Measurements from ENCODE around the gene CDC42EP3.

Gene CDC42EP3

GRCh38 chr2:37683241-37683640 lies 11.8 kb upstream of the CDC42EP3 start:
- DNase-seq = no peak

GRCh38 chr2:37682473-37682872 lies 11.0 kb upstream of the CDC42EP3 start:
- DNase-seq = no peak

GRCh38 chr2:37681587-37681986 lies 10.1 kb upstream of the CDC42EP3 start:
- DNase-seq = no peak

- DNase-seq = no peak
Observed at GRCh38 chr2:37679072-37679695, 7.7 kb upstream of the CDC42EP3 start.

- DNase-seq = no peak
Observed at GRCh38 chr2:37676274-37676673, 4.8 kb upstream of the CDC42EP3 start.

GRCh38 chr2:37674946-37675345 lies 3.5 kb upstream of the CDC42EP3 start:
- no peak for DNase-seq

GRCh38 chr2:37672870-37673184 lies 1.4 kb upstream of the CDC42EP3 start:
- no peak for DNase-seq

GRCh38 chr2:37672104-37672869 lies 845 bp upstream of the CDC42EP3 start:
- peak; percentile 56 for DNase-seq

- no peak for DNase-seq
Observed at GRCh38 chr2:37671816-37672103, 318 bp upstream of the CDC42EP3 start.

GRCh38 chr2:37670378-37671008 lies 949 bp downstream of the CDC42EP3 start:
- no peak for DNase-seq

GRCh38 chr2:37669446-37669845 lies 2.0 kb downstream of the CDC42EP3 start:
- no peak for DNase-seq

- no peak for DNase-seq
Observed at GRCh38 chr2:37667704-37668103, 3.7 kb downstream of the CDC42EP3 start.

- DNase-seq = no peak
Observed at GRCh38 chr2:37666772-37667171, 4.7 kb downstream of the CDC42EP3 start.

- DNase-seq = no peak
Observed at GRCh38 chr2:37665604-37666362, 5.7 kb downstream of the CDC42EP3 start.

- DNase-seq = no peak
Observed at GRCh38 chr2:37665043-37665442, 6.4 kb downstream of the CDC42EP3 start.

- no peak for DNase-seq
Observed at GRCh38 chr2:37664231-37664643, 7.2 kb downstream of the CDC42EP3 start.

- no peak for DNase-seq
Observed at GRCh38 chr2:37663390-37663789, 8.1 kb downstream of the CDC42EP3 start.

- DNase-seq = no peak
Observed at GRCh38 chr2:37659723-37660122, 11.7 kb downstream of the CDC42EP3 start.

- no peak for DNase-seq
Observed at GRCh38 chr2:37658682-37659081, 12.8 kb downstream of the CDC42EP3 start.

- no peak for DNase-seq
Observed at GRCh38 chr2:37657471-37657870, 14.0 kb downstream of the CDC42EP3 start.

- DNase-seq = no peak
Observed at GRCh38 chr2:37656512-37657423, 14.7 kb downstream of the CDC42EP3 start.
